Endothelial cell of umbilical vein (primary cell): ENCODE results near the gene LRRC4B.

Experiments
- CTCF ChIP-seq, 2 donors: IDR thresholded peaks; 1 replicate in 1 of 2; 2 replicates in 1 of 2; pipeline ENCODE4 v1.5.1; 2011; ENCODE audit warnings: low read length in 2 of 2, mild to moderate bottlenecking in 2 of 2, moderate library complexity in 2 of 2, control low read depth in 1 of 2, inconsistent platforms in 1 of 2, low read depth in 1 of 2; ENCODE audit not compliant: insufficient read depth in 1 of 2; ENCODE audit errors: extremely low read depth in 1 of 2
- EZH2 ChIP-seq: IDR thresholded peaks from 2 replicates; pipeline ENCODE4 v1.6.1; 2012; ENCODE audit warnings: borderline replicate concordance, low read depth, mild to moderate bottlenecking, moderate library complexity, low read length, inconsistent platforms; ENCODE audit not compliant: severe bottlenecking
- FOS ChIP-seq: IDR thresholded peaks from 2 replicates; pipeline ENCODE4 v1.6.1; 2011; ENCODE audit warnings: mild to moderate bottlenecking, low read length, moderate library complexity, borderline replicate concordance; ENCODE audit not compliant: insufficient read depth
- GATA2 ChIP-seq: IDR thresholded peaks from 2 replicates; pipeline ENCODE4 v1.7.0; 2011; ENCODE audit warnings: low read depth, mild to moderate bottlenecking, moderate library complexity, mixed read lengths, low read length; ENCODE audit not compliant: insufficient read length, insufficient read depth
- JUN ChIP-seq: IDR thresholded peaks from 2 replicates; pipeline ENCODE4 v1.6.1; 2011; ENCODE audit warnings: borderline replicate concordance, low read depth; ENCODE audit not compliant: insufficient read length, insufficient read depth
- MAX ChIP-seq: IDR thresholded peaks from 2 replicates; pipeline ENCODE4 v1.6.1; 2011; ENCODE audit not compliant: insufficient read depth, insufficient read length
- MYC ChIP-seq: IDR thresholded peaks from one replicate; pipeline ENCODE4 v1.6.1; 2011; ENCODE audit warnings: mild to moderate bottlenecking, low read depth, low read length
- POLR2A ChIP-seq: IDR thresholded peaks from 2 replicates; pipeline ENCODE4 v1.6.1; 2012; ENCODE audit warnings: low read depth, mild to moderate bottlenecking, control low read depth, low read length
- POLR2AphosphoS5 ChIP-seq: IDR thresholded peaks from 2 replicates; pipeline ENCODE4 v1.6.1; 2012; ENCODE audit warnings: low read depth, mild to moderate bottlenecking, control low read depth, low read length, moderate library complexity; ENCODE audit not compliant: insufficient read depth

GRCh38 chr19:50489461-50490011 is 78.7 kb downstream of the LRRC4B start:
- TF ChIP-seq MYC: no peak
- no peak for TF ChIP-seq CTCF (IDR thresholded peaks at IDR 0.05; ENCODE audit: extremely low read depth in 1 of 2, insufficient read depth in 1 of 2, low read depth in 1 of 2, low read length in 2 of 2)
- TF ChIP-seq POLR2AphosphoS5: no peak
- no peak for TF ChIP-seq POLR2A
- TF ChIP-seq EZH2: no peak
- no peak for TF ChIP-seq GATA2
- TF ChIP-seq MAX: no peak
- TF ChIP-seq FOS: no peak
- TF ChIP-seq JUN: no peak
